GM19463 (cell line): ENCODE measurements around the gene KIAA0930.
A peak's percentile ranks its signal among the peaks of the same experiment; 100 is the strongest.
"Not testable (repeated sequence)": the region's sequence is repeated elsewhere in the genome, so short reads cannot be mapped to it uniquely, and the experiment has no call there.

Source experiments
- ATAC-seq: cut with Tn5 transposase; IDR thresholded peaks from one replicate; pipeline ENCODE4 v1.9.1; 2021; ENCODE audit warnings: mild to moderate bottlenecking, moderate library complexity; ENCODE audit not compliant: unreplicated experiment

The KIAA0930 gene

GRCh38 chr22:45263463-45264269, 23.0 kb upstream of the KIAA0930 start:
- ATAC-seq: peak; percentile 73

DNA sequence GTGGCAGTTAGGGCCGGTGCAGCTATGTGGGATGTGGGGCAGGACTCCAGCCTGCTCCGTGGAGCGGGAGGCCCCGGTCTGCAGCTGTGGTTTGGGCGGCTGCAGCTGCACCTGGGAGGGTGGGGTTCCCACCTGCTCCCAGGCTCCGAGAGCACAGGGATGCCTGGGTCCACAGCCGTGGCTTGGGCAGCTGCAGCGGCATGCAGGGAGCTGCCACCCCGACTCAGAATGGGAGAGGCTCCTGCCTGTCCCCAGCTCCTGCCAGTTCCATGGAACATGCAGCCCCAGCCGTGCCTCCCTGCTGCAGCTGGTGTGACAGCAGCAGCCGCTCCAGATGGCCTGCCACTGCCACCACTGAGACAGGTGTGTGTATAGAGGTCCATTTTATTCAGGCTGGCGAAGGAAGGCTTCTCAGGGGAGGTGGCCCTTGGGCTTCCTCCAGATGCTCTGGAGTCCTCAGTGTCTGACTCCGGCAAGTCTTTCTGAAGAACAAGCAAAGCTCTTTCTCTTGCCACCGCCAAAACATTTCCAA, 22.3 kb upstream of the KIAA0930 start:
- peak; percentile 46 for ATAC-seq

DNA sequence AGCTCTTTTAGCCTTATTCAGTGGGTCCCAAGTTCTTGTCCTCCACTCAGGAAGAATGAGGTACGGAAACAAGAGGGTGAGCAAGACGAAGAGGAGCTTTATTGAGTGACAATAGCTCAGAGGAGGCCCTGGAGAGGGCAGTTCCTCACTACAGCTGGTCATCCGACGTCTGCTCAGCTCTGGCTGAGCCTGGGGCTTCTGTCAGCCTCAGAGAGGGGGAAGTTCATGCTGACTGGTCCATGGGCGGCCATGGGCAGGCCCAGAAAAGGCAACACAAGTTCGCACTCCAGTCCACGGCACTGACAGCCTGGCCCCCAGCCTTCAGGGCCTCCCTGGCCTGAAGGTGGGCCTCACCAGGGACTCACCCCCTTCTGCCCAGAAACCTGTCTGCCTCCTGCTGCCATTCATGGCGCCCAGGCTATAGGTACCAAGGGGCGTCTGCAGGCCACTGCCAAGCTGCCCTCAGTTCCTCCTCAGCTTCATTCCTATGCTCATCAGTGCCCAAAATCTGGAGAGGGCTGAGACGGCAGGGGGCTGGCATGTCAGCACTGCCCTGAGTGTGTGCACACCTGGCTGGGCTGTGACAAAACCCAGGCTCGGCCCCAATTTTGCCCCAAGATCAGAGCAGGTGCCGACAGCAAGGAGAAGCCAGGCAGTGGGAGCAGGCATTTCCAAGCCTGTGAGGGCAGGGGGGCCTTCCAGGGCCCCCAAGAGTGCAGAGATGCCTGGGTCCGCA, 21.7 kb upstream of the KIAA0930 start:
- ATAC-seq: no peak

GRCh38 chr22:45261407-45262088, 20.9 kb upstream of the KIAA0930 start:
- no peak for ATAC-seq

DNA sequence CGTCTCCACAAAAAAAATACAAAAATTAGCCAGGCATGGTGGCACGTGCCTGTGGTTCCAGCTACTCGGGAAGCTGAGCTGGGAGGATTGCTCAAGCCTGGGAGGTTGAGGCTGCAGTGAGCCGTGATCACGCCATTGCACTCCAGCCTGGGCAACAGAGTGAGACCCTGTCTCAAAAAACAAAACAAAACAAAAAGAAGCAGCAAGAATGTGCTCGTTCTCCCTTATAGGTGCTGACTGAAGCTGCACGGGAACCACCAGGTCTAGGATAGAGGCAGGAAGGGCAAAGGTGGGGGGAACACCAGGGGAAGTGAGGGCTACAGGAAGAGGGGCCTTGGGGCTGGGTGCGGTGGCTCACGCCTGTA, 19.7 kb upstream of the KIAA0930 start:
- ATAC-seq: not testable (repeated sequence)

- ATAC-seq: no peak
Measured at GRCh38 chr22:45259754-45260394, 19.2 kb upstream of the KIAA0930 start.

DNA sequence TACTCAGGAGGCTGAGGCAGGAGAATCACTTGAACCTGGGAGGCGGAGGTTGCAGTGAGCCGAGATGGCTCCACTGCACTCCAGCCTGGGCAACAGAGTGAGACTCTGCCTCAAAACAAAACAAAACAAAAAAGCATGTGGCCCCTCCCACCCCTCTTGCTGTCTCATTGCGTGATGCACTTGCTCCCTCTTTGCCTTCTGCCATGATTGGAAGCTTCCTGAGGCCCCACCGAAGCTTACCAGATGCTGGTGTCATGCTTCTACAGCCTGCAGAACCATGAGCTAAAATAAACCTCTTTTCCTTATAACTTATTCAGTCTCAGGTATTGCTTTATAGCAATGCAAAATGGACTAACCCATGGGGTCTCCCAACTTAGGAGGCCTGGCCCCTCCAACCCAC, 17.2 kb upstream of the KIAA0930 start:
- ATAC-seq: not testable (repeated sequence)

GRCh38 chr22:45254789-45255278, 14.1 kb upstream of the KIAA0930 start:
- peak; percentile 83 for ATAC-seq

- no peak for ATAC-seq
Measured at GRCh38 chr22:45254388-45254787, 13.7 kb upstream of the KIAA0930 start.

DNA sequence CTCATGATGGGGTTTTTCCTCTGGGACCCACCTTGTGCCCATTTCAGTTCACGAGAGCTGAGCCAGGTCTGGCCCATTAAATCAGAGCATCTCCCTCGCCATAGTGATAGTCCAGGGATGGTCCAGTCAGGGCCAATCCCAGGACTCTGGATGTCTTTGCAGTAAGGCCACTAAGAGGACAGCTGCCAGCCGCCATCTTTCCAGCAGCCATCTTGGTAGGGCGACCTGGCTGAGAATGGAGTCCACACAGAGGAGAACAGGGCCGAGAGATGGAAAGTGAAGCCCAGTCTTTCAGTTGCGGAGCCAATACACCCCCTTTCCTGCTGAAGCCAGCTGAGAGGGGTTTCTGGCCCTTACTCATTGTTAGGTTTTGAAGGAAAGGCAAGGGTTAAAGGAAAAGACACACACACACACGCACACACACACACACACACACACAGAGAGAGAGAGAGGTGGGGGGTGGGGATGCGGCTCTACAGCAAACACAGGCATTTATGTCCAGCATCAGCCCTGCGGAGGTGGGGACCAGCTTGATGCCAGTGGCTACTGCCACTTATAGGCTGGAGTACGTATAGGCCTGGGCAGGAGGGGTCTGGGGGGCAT, 12.4 kb upstream of the KIAA0930 start:
- ATAC-seq: no peak

GRCh38 chr22:45251825-45252224, 11.1 kb upstream of the KIAA0930 start:
- ATAC-seq: no peak

- ATAC-seq: no peak
Measured at GRCh38 chr22:45248832-45249561, 8.3 kb upstream of the KIAA0930 start.

- no peak for ATAC-seq
Measured at GRCh38 chr22:45246060-45246985, 5.6 kb upstream of the KIAA0930 start.

DNA sequence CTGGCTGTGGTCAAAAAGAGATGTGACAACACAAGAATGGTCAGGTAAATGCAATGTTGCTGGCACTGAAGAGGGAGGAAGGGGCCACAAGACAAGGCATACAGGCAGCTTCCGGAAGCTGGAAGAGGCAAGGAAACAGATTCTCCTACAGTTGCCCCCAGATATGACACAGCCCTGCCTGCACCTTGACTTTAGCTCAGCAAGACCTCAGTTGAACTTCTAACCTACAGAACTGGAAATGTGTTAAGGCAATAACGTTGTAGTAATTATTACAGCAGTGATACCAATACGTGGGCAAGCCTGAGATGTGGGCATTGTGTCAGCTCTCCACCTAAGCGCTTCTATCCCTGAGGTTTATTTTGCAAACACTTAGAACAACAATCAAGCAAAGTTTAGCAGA, 4.2 kb upstream of the KIAA0930 start:
- no peak for ATAC-seq

- ATAC-seq: no peak
Measured at GRCh38 chr22:45242778-45243191, 2.1 kb upstream of the KIAA0930 start.

GRCh38 chr22:45240104-45240809, 437 bp downstream of the KIAA0930 start:
- ATAC-seq: no peak

DNA sequence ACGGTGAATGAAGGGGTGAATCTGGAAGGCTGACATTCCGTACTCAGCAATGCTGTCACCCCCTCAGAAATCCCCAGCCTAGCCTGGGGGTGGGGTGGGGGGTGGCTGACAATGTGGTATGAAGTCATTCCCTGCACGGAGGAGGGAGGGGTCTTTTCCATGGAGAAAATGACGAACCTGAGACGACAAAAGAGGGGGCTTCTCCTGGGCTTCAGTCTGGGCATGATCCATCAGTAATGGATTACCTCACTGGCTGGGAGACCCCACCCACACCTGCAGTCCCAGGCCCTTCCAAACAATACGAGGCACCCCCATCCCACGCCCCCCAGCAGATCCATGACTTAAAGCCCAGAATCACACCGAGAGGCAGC, 1.0 kb downstream of the KIAA0930 start:
- ATAC-seq: no peak
